Endothelial cell (in vitro differentiated cells): Measurements from ENCODE around the gene FABP6. TPM values are rescaled to one million over a fixed set of nuclear protein-coding genes. Genes with fewer than 3 reads are reported as not detected.

Experiments used
- DNase-seq: peaks from one replicate; pipeline ENCODE4 v3.0.0; 2021; ENCODE audit warnings: low spot score
- H3K27ac Mint-ChIP-seq: one replicate; pipeline ENCODE4 v1.8.0; 2021; ENCODE audit warnings: mixed read lengths, inconsistent platforms; ENCODE audit not compliant: unreplicated experiment
- H3K27me3 Mint-ChIP-seq: one replicate; pipeline ENCODE4 v1.8.0; 2021; ENCODE audit warnings: mild to moderate bottlenecking, moderate library complexity, mixed read lengths, inconsistent platforms; ENCODE audit not compliant: unreplicated experiment
- H3K36me3 Mint-ChIP-seq: one replicate; pipeline ENCODE4 v1.8.0; 2021; ENCODE audit warnings: mild to moderate bottlenecking, low read depth, mixed read lengths, inconsistent platforms; ENCODE audit not compliant: unreplicated experiment
- H3K4me1 Mint-ChIP-seq: one replicate; pipeline ENCODE4 v1.8.0; 2021; ENCODE audit warnings: mild to moderate bottlenecking, mixed read lengths, inconsistent platforms; ENCODE audit not compliant: unreplicated experiment
- H3K4me3 Mint-ChIP-seq: one replicate; pipeline ENCODE4 v1.8.0; 2021; ENCODE audit warnings: mild to moderate bottlenecking, mixed read lengths, inconsistent platforms; ENCODE audit not compliant: unreplicated experiment
- H3K9me3 Mint-ChIP-seq: one replicate; pipeline ENCODE4 v1.8.0; 2021; ENCODE audit warnings: mixed read lengths, inconsistent platforms; ENCODE audit not compliant: unreplicated experiment
- total RNA-seq: library from RNA; stranded (reverse); fragmentation: NEBNext Ultra II Directional; extraction: Animal tissue kit (Norgen Biotek cat#: 25700); gene quantifications from one replicate; pipeline ENCODE4 v1.2.1, GENCODE V29; 2021; ENCODE audit not compliant: unreplicated experiment
- TF ChIP-seq, protein P1 (sequence below): fragments of 200-600 bp; sonication (generic); IDR thresholded peaks from one replicate; pipeline ENCODE4 v1.5.0; 2021; ENCODE audit warnings: antibody characterized with exemption; ENCODE audit not compliant: unreplicated experiment

FABP6 gene
- total RNA-seq, 1 donor from 2014 or later = 1.2 TPM

GRCh38 chr5:160251406-160252155 is 22.3 kb downstream of the FABP6 start:
- peak overlapping the region; percentile 52 for H3K27ac Mint-ChIP-seq
- peaks cover 39% of the 10 kb centered on the region for H3K36me3 Mint-ChIP-seq
- no peak overlapping the region for H3K4me3 Mint-ChIP-seq
- H3K4me1 Mint-ChIP-seq = no peaks in the 10 kb centered on the region
- no peaks in the 10 kb centered on the region for H3K9me3 Mint-ChIP-seq
- TF ChIP-seq, protein P1, sequence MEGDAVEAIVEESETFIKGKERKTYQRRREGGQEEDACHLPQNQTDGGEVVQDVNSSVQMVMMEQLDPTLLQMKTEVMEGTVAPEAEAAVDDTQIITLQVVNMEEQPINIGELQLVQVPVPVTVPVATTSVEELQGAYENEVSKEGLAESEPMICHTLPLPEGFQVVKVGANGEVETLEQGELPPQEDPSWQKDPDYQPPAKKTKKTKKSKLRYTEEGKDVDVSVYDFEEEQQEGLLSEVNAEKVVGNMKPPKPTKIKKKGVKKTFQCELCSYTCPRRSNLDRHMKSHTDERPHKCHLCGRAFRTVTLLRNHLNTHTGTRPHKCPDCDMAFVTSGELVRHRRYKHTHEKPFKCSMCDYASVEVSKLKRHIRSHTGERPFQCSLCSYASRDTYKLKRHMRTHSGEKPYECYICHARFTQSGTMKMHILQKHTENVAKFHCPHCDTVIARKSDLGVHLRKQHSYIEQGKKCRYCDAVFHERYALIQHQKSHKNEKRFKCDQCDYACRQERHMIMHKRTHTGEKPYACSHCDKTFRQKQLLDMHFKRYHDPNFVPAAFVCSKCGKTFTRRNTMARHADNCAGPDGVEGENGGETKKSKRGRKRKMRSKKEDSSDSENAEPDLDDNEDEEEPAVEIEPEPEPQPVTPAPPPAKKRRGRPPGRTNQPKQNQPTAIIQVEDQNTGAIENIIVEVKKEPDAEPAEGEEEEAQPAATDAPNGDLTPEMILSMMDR = no peak
- no peaks in the 10 kb centered on the region for H3K27me3 Mint-ChIP-seq
- no peak for DNase-seq

DNA sequence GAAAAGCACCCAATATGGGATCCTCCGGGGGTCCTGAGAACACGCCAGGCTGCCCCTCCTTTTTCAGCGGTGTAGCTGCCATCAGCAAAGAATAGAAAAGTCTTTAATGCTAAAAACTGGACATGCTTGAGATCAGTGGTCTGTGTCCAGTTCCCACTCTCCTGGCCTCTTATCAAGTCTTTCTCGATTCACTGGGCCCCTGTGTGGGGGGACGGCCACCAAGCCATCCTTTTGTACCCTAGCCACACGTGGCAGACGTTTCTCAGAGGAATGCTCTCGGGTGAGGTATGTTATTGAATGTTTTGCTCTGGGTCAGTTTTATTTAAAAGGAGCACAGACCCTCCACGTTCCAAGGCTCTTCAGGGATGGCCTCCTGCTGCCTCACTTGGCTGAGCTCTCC is 23.6 kb downstream of the FABP6 start:
- Mint-ChIP-seq H3K36me3 (peaks cover 43% of the 10 kb centered on the region), H3K9me3 (no peaks in the 10 kb centered on the region), H3K4me3 (peak overlapping the region; percentile 1), H3K27me3 (no peaks in the 10 kb centered on the region), H3K27ac (no peak overlapping the region), H3K4me1 (no peaks in the 10 kb centered on the region)
- no peak for DNase-seq
- TF ChIP-seq, protein P1 = no peak

GRCh38 chr5:160253441-160253840 is 24.1 kb downstream of the FABP6 start:
- Mint-ChIP-seq H3K27me3 (peaks cover 2% of the 10 kb centered on the region), H3K27ac (no peak overlapping the region), H3K36me3 (peaks cover 47% of the 10 kb centered on the region), H3K4me3 (no peak overlapping the region), H3K9me3 (no peaks in the 10 kb centered on the region), H3K4me1 (no peaks in the 10 kb centered on the region)
- no peak for DNase-seq
- TF ChIP-seq, protein P1 = no peak

- Mint-ChIP-seq H3K4me3 (no peak overlapping the region), H3K9me3 (no peaks in the 10 kb centered on the region), H3K27ac (no peak overlapping the region), H3K36me3 (peaks cover 53% of the 10 kb centered on the region), H3K4me1 (no peaks in the 10 kb centered on the region), H3K27me3 (peaks cover 2% of the 10 kb centered on the region)
- TF ChIP-seq, protein P1 = no peak
- no peak for DNase-seq
These were observed 25.4 kb downstream of the FABP6 start for GRCh38 chr5:160254706-160255105.

GRCh38 chr5:160259341-160259740 is 30.0 kb downstream of the FABP6 start:
- no peak for DNase-seq
- Mint-ChIP-seq H3K4me3 (no peak overlapping the region), H3K4me1 (peaks cover 38% of the 10 kb centered on the region), H3K27ac (no peak overlapping the region), H3K27me3 (peaks cover 9% of the 10 kb centered on the region), H3K9me3 (no peaks in the 10 kb centered on the region), H3K36me3 (peaks cover 37% of the 10 kb centered on the region)
- TF ChIP-seq, protein P1 = no peak
